HG03135 (cell line): ENCODE results near the gene CHRM4.
A peak's percentile ranks its signal among the peaks of the same experiment; 100 is the strongest.

Source experiments
- ATAC-seq: cut with Tn5 transposase; IDR thresholded peaks from one replicate; pipeline ENCODE4 v1.9.1; 2021; ENCODE audit warnings: mild to moderate bottlenecking, moderate library complexity; ENCODE audit not compliant: unreplicated experiment

The CHRM4 gene

DNA sequence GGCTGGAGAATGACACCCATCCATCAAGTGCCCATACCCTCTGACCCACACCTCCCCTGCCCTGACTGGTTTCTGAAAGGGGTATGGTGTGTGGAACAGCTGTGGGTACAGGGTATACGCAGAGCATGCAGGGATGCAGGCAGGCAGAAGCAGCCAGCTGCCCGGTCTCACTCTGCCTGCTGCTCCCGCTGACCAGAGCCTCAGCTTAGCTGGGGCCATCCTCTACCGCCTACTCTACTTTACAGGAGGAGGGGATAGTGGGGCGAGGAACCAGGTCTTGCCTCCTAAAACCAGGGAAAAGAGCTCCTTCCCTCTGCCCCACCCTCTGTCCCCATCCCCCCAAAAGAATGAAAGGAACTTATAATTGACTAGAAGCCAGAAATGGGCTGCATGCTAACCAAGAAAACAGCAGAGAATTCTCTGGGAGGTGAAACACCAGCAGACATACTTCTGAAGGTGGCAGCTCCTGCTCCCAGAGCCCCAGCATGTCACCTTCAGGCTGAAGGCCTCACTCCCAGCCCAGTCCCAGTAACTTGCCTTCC, 13.0 kb upstream of the CHRM4 start:
- no peak for ATAC-seq

GRCh38 chr11:46402957-46403902, 11.7 kb upstream of the CHRM4 start:
- ATAC-seq = no peak

DNA sequence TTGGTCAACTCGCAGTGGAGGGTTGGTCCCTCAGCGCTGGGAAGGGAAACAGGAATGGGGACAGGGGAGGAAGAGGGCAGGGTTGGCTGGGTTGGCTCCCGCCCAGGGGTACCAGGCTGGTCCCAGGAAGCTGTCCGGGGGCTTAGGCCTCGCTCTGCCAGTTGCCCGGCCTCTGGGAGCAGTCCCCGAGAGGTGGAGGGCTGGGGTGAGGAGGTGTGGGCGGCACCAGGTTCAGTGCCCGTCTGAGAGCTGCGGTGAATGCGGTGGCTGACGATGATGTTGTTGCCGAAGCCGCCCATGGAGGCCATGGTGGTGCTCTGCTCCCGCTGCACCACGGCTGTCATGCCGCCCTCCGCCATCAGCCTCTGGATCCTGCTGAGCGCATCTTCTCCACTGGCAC, 6.0 kb upstream of the CHRM4 start:
- ATAC-seq = no peak

DNA sequence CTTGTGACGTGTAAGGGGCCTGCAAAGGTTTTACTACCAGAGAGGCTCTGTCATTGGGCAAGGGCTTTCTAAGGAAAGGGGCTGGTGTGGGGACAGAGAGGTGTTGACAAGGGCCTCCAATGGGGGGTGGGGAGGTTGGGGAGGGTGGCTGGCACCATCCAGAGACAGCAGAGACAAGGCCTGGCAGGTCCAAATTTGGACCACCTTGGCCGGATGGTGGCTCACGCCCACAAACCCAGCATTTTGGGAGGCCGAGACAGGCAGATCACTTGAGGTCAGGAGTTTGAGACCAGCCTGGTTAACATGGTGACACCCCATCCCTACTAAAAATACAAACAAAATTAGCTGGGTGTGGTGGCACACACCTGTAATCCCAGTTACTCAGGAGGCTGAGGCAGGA, 2.2 kb upstream of the CHRM4 start:
- ATAC-seq = no peak

- no peak for ATAC-seq
Observed at GRCh38 chr11:46393231-46393616, 1.6 kb upstream of the CHRM4 start.

DNA sequence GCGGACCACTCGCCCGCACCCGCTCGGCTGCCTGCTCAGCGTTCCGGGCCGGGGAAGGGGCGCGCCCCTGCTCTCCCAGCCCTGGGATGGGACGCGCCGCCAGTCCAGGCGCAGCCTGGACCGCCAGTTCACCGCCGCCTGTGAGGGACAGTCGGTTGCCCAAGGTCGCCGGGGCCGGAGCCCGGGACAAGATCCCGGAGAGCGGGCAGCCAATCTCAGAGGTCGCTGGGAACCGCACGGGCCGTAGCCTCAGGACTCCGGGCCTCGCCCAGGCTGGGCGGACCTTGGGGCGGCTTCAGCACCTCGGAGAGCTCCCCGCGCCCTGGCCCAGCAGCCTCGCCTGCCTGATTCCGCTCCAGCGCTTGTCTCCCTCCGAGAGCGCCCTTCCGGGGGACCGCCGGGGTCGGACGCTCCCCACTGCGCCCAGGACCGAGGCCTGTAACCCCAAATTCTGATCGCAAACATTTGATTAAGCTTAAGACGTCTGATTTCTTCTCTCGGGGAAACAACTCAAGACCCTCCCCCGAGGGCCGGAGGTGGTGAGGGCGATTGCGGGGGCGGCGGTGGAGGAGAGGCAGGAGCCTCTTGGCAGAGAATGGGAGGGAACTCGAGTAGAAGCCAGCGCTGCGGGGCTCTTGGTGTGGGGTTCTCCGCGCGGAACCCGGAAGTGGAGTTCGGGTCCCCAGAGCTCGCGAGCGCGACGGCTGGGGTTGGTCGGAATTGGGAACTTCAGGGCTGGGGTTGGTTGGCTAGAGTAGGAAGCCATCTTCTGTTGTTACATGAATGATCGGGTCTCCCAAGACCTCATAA, 1.1 kb upstream of the CHRM4 start:
- ATAC-seq = peak; percentile 72

- no peak for ATAC-seq
Observed at GRCh38 chr11:46391186-46391577, 394 bp downstream of the CHRM4 start.

- ATAC-seq = no peak
Observed at GRCh38 chr11:46390331-46391171, 1.0 kb downstream of the CHRM4 start.

- ATAC-seq = no peak
Observed at GRCh38 chr11:46389450-46390330, 1.9 kb downstream of the CHRM4 start.

DNA sequence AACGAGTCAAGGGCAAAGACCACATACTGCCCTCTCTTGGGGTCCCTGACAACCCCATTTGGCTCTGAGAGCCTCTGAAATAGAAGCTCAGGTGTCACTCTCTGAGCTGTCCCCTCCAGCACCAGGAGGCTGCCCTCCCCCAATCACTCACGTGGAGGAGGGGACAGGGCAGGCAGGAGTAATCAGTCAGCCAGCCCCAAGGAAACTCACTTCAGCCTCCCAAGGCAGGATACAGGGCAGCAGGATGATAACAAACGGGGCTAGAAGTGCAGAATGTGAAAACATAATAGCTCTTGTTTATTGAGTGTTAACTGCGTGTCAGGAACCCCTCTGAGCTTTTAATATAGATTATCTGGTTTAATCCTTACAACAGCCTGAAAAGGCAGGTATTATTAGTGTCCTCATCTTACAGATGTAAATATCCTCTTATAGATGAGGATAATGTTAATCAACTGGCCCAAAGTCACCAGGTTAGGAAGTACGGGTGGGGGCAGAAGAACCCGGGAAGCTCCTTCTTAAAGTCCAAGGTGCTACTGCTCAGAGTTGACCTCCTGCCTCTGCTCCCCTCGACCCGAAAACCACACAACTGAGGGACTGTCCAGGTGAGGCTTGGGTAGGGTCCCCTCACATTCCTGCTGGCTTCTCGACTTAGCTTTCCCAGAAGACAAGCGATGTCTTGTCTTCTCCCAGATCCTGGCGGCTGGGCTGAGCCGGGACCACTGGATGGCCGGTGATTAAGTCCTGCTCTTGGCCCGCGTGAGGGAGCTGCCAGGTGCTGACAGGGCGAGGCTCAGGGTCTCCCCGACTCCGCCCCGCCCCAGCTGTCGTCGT, 2.7 kb downstream of the CHRM4 start:
- ATAC-seq = no peak

GRCh38 chr11:46387919-46388618, 3.5 kb downstream of the CHRM4 start:
- ATAC-seq = no peak

GRCh38 chr11:46387456-46387855, 4.1 kb downstream of the CHRM4 start:
- ATAC-seq = no peak

DNA sequence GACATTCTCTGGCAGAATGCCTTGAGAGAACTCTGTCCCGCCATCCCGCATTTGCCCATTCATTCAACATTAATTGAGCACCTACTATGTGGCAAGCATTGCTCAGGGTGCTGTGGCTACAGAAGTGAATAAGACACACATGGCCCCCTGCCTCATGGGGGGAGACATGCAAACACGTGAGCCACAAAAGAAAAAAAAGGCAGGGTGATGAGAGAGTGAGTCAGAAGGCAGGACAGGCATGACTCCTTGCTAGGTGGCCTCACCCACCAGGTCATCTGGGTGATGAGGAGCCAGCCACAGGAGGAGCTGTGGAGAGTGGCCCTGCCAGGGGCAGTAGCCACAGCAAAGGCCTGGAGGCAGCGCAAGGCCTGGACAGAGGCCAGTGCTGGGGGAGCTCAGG, 4.9 kb downstream of the CHRM4 start:
- ATAC-seq = no peak

DNA sequence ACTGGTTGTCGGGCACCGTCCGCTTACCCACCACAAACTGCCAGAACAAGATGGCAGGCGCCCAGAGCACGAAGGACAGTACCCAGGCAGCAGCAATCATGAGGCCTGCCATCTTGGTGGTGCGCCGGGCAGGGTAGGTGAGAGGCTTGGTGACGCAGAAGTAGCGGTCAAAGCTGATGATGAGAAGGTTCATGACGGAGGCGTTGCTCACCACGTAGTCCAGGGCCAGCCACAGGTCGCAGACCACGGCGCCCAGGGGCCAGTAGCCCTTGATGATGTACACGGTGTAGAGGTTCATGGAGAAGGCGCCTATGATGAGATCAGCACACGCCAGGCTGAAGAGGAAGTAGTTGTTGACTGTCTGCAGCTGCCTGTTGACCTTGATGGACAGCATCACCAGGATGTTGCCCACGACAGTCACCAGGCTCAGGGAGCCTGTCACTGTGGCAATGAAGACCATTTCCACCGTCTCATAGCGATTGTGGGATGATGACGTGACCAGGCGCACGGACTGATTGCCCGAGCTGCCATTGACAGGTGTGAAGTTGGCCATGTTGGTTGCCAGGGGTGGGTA, 5.5 kb downstream of the CHRM4 start:
- no peak for ATAC-seq

- ATAC-seq = no peak
Observed at GRCh38 chr11:46385169-46386004, 6.2 kb downstream of the CHRM4 start.

DNA sequence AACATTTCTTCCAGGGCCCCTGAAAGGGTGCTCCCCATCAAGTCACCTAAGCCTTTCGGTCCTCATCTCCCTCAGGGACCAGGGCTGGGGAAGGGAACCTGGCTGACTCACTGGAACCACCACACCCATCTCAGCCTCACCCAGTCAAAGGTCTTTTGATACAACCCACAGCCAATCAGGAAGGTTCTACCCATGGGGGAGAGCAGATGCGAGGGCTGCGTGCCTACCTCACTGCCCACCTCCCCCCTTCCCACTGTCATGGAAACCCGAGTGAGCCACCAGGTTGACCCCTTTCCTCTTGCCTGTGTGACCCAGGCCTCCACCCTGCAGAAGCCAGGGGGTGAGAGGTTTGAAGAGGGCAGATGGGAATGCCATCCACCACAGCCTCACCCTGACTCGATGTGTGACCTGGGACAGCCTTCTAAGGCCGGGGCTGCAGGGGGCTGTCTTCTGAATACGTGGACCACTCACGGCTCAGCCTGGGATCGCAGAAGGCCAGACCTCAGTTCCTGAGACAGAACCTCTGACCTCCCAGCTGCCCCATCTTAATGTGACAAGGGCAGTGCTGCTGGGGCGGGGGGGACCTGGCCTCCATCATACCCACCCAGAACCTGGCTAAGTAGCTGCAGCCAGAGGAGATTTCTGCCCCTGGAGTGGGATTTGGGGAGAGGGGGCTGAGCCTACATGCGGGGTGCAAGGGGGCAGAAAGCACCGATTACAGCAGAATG, 7.4 kb downstream of the CHRM4 start:
- ATAC-seq = no peak

GRCh38 chr11:46383404-46383758, 8.2 kb downstream of the CHRM4 start:
- ATAC-seq = no peak
